Neuronal stem cell (in vitro differentiated cells): ENCODE measurements around the gene CCL25.

Experiments used
- DNase-seq: peaks from one replicate; pipeline ENCODE4 v3.0.0-alpha.2; 2013; ENCODE audit warnings: low spot score
- H2AFZ ChIP-seq: one replicate; pipeline ENCODE4 v1.6.1; 2013; ENCODE audit warnings: mild to moderate bottlenecking, low read length, inconsistent platforms
- H2AK5ac ChIP-seq: 2 replicates; pipeline ENCODE4 v1.6.1; 2013; ENCODE audit warnings: low read depth, mild to moderate bottlenecking, inconsistent platforms, low read length, moderate library complexity, mixed read lengths
- H2BK120ac ChIP-seq: 2 replicates; pipeline ENCODE4 v1.6.1; 2013; ENCODE audit warnings: low read depth, mild to moderate bottlenecking, inconsistent platforms, low read length, moderate library complexity, mixed read lengths
- H2BK12ac ChIP-seq: one replicate; pipeline ENCODE4 v1.6.1; 2013; ENCODE audit warnings: low read length, inconsistent platforms
- H2BK15ac ChIP-seq: 2 replicates; pipeline ENCODE4 v1.6.1; 2013; ENCODE audit warnings: mild to moderate bottlenecking, low read length, inconsistent platforms, mixed read lengths
- H2BK5ac ChIP-seq: one replicate; pipeline ENCODE4 v1.6.1; 2013; ENCODE audit warnings: inconsistent platforms, mild to moderate bottlenecking, low read length, moderate library complexity
- H3K14ac ChIP-seq: one replicate; pipeline ENCODE4 v1.6.1; 2013; ENCODE audit warnings: low read length, inconsistent platforms
- H3K18ac ChIP-seq: 2 replicates; pipeline ENCODE4 v1.6.1; 2013; ENCODE audit warnings: low read length, inconsistent platforms
- H3K23ac ChIP-seq: 2 replicates; pipeline ENCODE4 v1.6.1; 2013; ENCODE audit warnings: low read depth, mild to moderate bottlenecking, mixed read lengths, low read length, inconsistent platforms; ENCODE audit not compliant: poor library complexity
- H3K27ac ChIP-seq: replicated peaks from 3 replicates; pipeline ENCODE4 v1.5.1; 2013; ENCODE audit warnings: low read length, inconsistent platforms
- H3K27me3 ChIP-seq, 3 experiments: 2 replicates each; pipeline ENCODE4 v1.6.1; 2013; ENCODE audit warnings: low read length in 3 of 3, mild to moderate bottlenecking in 2 of 3, inconsistent platforms in 1 of 3, low read depth in 1 of 3, mixed read lengths in 1 of 3, moderate library complexity in 1 of 3; ENCODE audit not compliant: control insufficient read depth in 3 of 3, insufficient read depth in 3 of 3
- H3K36me3 ChIP-seq, 2 donors: replicated peaks in 1 of 2; 2 replicates each; pipeline ENCODE4 v1.6.1; 2013; ENCODE audit warnings: low read length in 2 of 2; ENCODE audit not compliant: control insufficient read depth in 2 of 2, insufficient read depth in 2 of 2
- H3K4ac ChIP-seq: 2 replicates; pipeline ENCODE4 v1.6.1; 2013; ENCODE audit warnings: inconsistent platforms, mild to moderate bottlenecking, low read length, moderate library complexity
- H3K4me1 ChIP-seq, 2 donors: 1 replicate in 1 of 2; 2 replicates in 1 of 2; pipeline ENCODE4 v1.6.1; 2013; ENCODE audit warnings: low read length in 2 of 2, low read depth in 1 of 2; ENCODE audit not compliant: control insufficient read depth in 2 of 2, insufficient read depth in 1 of 2
- H3K4me2 ChIP-seq: one replicate; pipeline ENCODE4 v1.6.1; 2013; ENCODE audit warnings: mild to moderate bottlenecking, low read length, inconsistent platforms; ENCODE audit not compliant: insufficient read depth, poor library complexity, severe bottlenecking
- H3K4me3 ChIP-seq, 2 donors: 2 replicates each; pipeline ENCODE4 v1.5.1; 2013; ENCODE audit warnings: low read length in 2 of 2, mild to moderate bottlenecking in 2 of 2, inconsistent platforms in 1 of 2, moderate library complexity in 1 of 2
- H3K79me1 ChIP-seq: one replicate; pipeline ENCODE4 v1.6.1; 2013; ENCODE audit warnings: low read depth, mild to moderate bottlenecking, inconsistent platforms, low read length, moderate library complexity
- H3K9ac ChIP-seq: one replicate; pipeline ENCODE4 v1.6.1; 2013; ENCODE audit warnings: mild to moderate bottlenecking, low read depth, low read length, inconsistent platforms; ENCODE audit not compliant: poor library complexity
- H3K9me3 ChIP-seq, 2 donors: replicated peaks in 1 of 2; 2 replicates each; pipeline versions ENCODE3 to v1.6.1; 2013; ENCODE audit warnings: low read length in 2 of 2, mild to moderate bottlenecking in 2 of 2, inconsistent platforms in 1 of 2, low read depth in 1 of 2, mixed read lengths in 1 of 2, moderate library complexity in 1 of 2; ENCODE audit not compliant: control insufficient read depth in 2 of 2, insufficient read depth in 1 of 2
- H4K8ac ChIP-seq: one replicate; pipeline ENCODE4 v1.6.1; 2013; ENCODE audit warnings: low read depth, mild to moderate bottlenecking, inconsistent platforms, low read length, moderate library complexity
- H4K91ac ChIP-seq: one replicate; pipeline ENCODE4 v1.6.1; 2013; ENCODE audit warnings: low read length, low read depth, mild to moderate bottlenecking, inconsistent platforms; ENCODE audit not compliant: poor library complexity
- WGBS, 2 donors: extraction: QIAGEN DNeasy Blood & Tissue Kit; methylation state at CpG; one replicate each; pipeline ENCODE4 v1.1.7; 2013; ENCODE audit warnings: missing lambda C conversion rate in 2 of 2, mixed read lengths in 1 of 2; ENCODE audit not compliant: insufficient read length in 2 of 2, insufficient replicate concordance in 1 of 2; ENCODE audit errors: extremely low coverage in 2 of 2; 5-methylcytosine and 5-hydroxymethylcytosine counted together

The CCL25 gene

DNA sequence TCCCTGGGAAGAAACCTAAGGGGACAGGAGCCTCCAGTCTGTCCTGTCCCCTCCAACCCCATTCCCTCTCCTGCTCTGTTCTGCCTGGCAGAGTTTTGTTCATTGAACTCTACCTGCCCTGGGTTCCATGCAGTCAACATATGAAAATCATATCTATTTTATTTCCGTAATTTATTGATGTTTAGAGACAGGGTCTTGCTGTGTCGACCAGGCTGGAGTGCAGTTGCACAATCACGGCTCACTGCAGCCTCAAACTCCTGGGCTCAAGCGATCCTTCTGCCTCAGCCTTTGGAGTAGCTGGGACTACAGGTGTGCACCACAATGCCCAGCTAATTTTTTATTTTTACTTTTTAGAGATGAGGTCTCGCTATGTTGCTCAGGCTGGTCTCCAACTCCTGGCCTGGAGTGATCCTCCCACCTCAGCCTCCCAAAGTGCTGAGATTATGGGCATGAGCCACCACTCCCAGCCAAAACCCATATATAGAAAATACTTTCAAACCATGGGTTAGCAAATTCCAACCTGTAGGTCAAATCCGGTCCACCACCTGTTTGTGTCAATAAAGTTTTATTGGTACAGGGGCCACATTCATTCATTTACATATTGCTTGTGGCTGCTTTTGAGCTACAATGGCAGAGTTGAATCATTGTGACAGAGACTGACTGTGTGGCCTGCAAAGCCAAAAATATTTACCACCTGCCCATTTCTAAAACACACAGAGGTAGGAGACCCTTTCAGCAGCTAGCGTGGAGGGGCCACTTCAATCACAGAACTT, 57.5 kb downstream of the CCL25 start:
- no peak overlapping the region for H2BK5ac ChIP-seq
- no CpG with 5 or more reads among the region's 7 CpGs for WGBS, 2 donors
- no peak overlapping the region for H3K27ac ChIP-seq
- no peak overlapping the region for H2AFZ ChIP-seq
- H3K23ac ChIP-seq, result no peak overlapping the region
- H4K8ac ChIP-seq, result no peak overlapping the region
- H2BK15ac ChIP-seq, result no peak overlapping the region
- no peak overlapping the region for H3K14ac ChIP-seq
- no peak overlapping the region for H4K91ac ChIP-seq
- no peak overlapping the region for H3K4me3 ChIP-seq
- no peak overlapping the region for H2BK12ac ChIP-seq
- H3K4ac ChIP-seq, result no peak overlapping the region
- H3K9ac ChIP-seq, result no peak overlapping the region
- H2AK5ac ChIP-seq, result no peak overlapping the region
- H3K18ac ChIP-seq, result no peak overlapping the region
- no peaks in the 10 kb centered on the region for H3K27me3 ChIP-seq
- H3K9me3 ChIP-seq, result no peaks in the 10 kb centered on the region
- H3K4me2 ChIP-seq, result no peak overlapping the region
- no peak for DNase-seq
- peaks cover 15 to 31% of the 10 kb centered on the region in 2 donors for H3K36me3 ChIP-seq
- H3K79me1 ChIP-seq, result no peaks in the 10 kb centered on the region
- H2BK120ac ChIP-seq, result no peak overlapping the region
- peaks cover 0 to 2% of the 10 kb centered on the region in 2 donors for H3K4me1 ChIP-seq

DNA sequence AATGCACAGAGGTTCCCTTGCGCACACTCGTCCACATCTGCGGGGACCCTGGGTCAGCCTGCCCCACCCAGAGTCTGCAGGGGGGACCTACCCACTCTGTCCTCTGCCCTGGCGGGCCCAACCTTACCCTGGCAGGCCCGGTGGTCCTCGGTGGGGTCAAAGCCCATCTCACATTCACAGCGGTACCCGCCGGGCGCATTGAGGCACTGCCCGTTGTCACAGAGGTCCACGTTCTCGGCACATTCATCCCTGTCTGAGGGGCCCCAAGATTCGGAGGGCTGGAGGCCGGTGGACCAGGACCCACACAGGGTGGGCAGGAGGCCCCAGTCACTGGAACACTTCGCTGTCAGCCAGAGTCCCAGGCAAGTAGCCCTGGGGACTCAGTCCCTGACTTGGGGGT, 58.4 kb downstream of the CCL25 start:
- Histone ChIP-seq H2AK5ac (no peak overlapping the region), H3K27me3 (no peaks in the 10 kb centered on the region), H3K36me3 (peaks cover 15 to 31% of the 10 kb centered on the region in 2 donors), H3K18ac (no peak overlapping the region), H3K9me3 (no peaks in the 10 kb centered on the region), H2BK120ac (peak overlapping the region; percentile 83), H3K4ac (no peak overlapping the region), H4K91ac (no peak overlapping the region), H3K23ac (no peak overlapping the region), H4K8ac (no peak overlapping the region), H3K4me2 (no peak overlapping the region), H2BK12ac (no peak overlapping the region), H3K4me3 (no peak overlapping the region), H2AFZ (no peak overlapping the region), H2BK15ac (no peak overlapping the region), H2BK5ac (no peak overlapping the region), H3K14ac (no peak overlapping the region), H3K27ac (no peak overlapping the region), H3K9ac (no peak overlapping the region), H3K4me1 (peaks cover 0 to 2% of the 10 kb centered on the region in 2 donors), H3K79me1 (no peaks in the 10 kb centered on the region)
- no CpG with 5 or more reads among the region's 16 CpGs for WGBS, 2 donors
- DNase-seq, result no peak

DNA sequence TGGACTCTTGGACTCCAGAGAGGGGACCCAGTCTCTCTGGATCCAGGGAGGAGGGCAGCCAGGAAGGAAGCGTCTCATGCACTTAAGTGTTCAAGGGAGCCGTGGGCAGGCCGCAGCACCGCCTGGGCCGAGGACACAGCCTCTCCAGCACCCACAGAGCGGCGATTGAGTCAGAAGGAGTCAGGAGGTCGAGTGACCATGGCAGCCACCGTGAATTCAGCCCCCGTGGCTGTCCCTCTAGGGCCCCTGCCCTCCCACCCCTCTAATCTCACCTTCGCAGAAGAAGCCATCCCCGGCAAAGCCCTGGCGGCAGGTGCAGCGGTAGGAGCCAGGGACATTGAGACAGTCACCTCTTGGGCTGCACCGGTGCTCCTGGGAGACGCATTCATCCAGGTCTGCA, 58.8 kb downstream of the CCL25 start:
- H3K36me3 ChIP-seq, result peaks cover 14 to 30% of the 10 kb centered on the region in 2 donors
- H2BK120ac ChIP-seq, result no peak overlapping the region
- H3K18ac ChIP-seq, result no peak overlapping the region
- no peak overlapping the region for H3K4ac ChIP-seq
- no peak overlapping the region for H2AK5ac ChIP-seq
- H2BK15ac ChIP-seq, result no peak overlapping the region
- no peaks in the 10 kb centered on the region for H3K79me1 ChIP-seq
- H3K27ac ChIP-seq, result no peak overlapping the region
- DNase-seq, result no peak
- no peak overlapping the region for H3K14ac ChIP-seq
- H3K27me3 ChIP-seq, result no peaks in the 10 kb centered on the region
- H3K4me1 ChIP-seq, result peaks cover 0 to 2% of the 10 kb centered on the region in 2 donors
- H2BK12ac ChIP-seq, result no peak overlapping the region
- H3K4me3 ChIP-seq, result no peak overlapping the region
- no peak overlapping the region for H3K4me2 ChIP-seq
- H3K9me3 ChIP-seq, result no peaks in the 10 kb centered on the region
- H4K8ac ChIP-seq, result no peak overlapping the region
- no peak overlapping the region for H4K91ac ChIP-seq
- H2BK5ac ChIP-seq, result no peak overlapping the region
- H3K9ac ChIP-seq, result no peak overlapping the region
- no peak overlapping the region for H3K23ac ChIP-seq
- H2AFZ ChIP-seq, result no peak overlapping the region
- WGBS, 2 donors, result no CpG with 5 or more reads among the region's 16 CpGs
